DLD1 (cell line): ENCODE measurements around the gene ATP11C.

Experiments used
- in situ Hi-C: cut with HindIII; loops from 2 replicates; pipeline ENCODE4 v1.10.0; 2017; ENCODE audit warnings: low sequenced_read_pairs

The ATP11C gene

DNA sequence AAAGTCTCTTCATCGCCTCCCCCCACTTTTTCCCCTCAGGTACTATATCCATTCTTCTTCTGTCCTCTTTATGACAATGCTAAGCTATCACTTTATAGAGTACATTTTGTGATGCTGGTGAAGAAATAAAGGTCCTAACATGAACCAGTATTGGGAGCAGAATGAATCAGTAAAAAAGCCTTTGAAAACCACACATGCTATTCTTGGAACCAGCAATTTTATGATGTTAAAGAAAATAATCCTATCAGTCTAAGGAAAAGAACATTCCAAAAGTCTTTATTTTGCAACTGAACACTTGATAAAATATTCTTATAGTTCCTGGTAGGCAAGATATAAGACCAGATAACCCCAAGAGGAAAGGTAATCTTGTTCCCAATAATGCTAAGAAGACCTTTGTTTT lies 117.1 kb downstream of the ATP11C start:
- in situ Hi-C loops = no loop called here

DNA sequence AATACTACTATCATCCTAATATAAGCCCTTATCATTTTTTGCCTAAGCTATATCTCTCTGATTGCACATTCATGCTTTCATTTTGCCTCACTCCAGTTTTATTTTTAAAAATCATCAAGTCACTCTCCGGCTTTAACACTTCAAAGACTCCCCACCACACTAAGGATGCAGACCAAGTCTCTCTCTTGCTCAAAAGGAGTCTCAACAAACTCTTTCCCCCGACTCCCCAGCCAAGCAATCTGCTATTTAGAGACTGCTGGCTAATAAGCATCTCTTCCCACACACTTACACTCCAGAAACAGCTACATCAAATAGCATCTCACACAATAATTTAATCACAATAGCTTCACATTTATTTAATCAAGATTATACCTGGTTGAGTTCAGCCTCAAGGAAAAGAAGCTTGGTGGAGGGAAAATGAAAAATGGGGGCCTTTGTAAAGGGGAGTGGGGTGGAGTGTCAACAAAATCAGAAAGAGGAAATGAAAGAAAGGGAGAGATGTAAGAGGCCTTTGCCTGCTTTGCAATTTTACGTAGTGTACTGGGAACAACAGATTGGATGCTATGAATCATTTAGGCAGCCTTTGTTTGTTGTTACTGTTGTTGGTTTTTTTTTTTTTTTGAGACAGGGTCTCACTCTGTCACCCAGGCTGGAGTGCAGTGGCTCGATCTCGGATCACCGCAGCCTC lies 120.8 kb downstream of the ATP11C start:
- in situ Hi-C loops = no loop called here

DNA sequence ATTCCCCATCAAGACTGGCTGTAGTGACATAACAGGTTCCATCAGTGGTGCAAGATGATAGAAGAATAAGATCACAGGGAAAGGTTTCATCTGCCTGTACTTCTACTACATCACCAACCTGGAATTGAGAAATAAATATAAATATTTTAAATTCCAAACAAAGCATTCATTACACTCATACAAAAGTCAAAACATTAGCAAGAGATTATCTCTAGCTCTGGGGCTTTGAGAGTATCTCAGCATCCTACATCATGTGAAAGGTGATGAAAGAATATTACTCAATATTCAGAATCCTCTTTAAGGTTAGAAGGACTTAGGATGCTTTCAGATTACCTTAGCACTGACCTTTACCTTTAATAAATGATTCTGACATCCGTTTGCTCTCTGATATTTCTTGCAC lies 128.4 kb downstream of the ATP11C start:
- in situ Hi-C loops = no loop called here

DNA sequence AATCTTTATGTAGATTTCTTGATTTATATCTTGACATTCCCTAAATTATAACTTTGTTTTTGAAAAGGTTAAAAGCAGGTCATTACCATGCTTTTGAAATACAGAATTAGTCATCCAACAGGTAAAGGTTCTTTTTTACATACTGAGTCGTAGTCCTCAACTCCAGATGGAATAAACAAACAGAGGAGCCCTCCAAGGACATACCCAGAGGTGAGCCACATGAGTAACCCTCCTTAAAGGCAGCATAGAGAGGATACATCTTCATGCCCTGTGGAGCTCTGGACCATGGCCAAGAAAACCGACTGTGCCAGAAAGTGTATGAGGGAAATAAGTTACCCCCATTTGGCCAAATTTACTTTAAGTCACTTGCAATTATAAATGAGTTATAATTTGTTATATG lies 129.6 kb downstream of the ATP11C start:
- in situ Hi-C loops = no loop called here

DNA sequence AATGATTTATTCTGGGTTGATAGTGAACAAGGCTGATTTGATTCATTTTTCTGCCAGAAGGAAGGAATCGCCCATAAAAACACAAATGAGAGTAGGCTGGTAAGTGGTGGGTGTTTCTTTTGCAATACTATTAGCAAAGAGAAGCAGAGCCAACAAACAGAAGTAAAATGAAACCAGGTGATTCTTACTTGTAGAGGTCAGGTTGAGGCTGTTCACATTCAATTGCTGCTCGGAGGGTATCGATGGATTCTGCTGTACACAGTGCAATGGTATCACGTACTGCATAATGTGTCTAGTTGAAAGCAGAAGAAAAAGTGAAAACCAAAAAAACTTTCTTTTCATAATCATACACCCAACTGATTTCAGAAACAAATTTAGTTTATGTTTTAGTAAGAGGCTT lies 130.8 kb downstream of the ATP11C start:
- in situ Hi-C loops = no loop called here

DNA sequence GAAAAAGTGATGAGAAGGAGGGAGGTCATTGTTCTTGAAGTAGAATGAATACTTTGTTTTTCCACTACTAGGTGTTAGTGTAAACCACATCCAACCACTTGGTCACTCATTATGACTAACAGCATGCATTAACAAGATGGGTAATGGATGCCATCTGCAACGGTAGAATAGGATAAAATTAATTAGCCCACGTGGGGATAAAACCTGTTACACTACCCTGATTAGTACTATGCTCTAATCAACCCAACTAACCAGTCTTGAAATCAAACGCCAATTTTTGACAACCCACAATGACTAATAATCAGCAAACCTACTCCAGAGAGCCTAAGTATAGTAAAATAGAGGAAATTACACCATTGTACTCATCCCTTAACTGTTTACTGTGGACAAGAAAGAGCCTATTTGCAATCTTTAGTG lies 131.4 kb downstream of the ATP11C start:
- in situ Hi-C loops = no loop called here

DNA sequence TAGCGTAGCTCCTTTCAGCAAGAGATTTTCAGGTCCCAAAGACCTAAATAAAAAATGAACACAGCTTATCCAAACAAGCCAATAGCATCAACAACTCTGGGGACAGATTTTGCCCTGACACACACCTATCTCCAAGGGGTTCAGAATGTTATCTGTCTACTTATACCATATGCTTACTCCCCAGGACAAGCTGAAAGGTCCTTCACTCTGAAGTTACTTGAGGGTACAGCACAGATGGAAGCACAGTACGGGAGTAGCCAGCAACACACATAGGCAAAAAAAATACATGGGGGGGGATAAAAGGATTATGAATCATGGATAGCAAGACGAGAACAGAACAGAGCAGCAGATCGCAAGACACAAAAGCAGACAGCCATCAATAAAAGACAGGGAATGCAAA lies 134.2 kb downstream of the ATP11C start:
- in situ Hi-C loops = no loop called here

DNA sequence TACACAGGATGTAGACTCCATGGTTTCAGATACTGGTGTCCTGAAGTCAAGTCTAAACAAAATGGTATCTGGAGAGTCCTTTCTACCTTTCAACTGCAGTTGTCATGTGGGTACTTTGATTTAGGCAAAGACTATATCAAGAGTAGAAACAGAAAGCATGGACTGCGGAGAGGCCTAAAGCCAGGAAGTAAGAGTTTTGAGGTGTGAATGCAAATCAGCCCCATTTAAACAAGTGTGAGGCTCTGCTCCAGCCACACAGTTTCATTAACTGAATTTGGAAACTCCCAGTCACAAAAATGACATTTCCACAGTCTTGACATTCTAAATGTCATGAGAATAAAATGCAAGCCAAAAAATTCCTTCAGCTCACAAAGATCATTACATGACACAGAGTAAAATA lies 137.7 kb downstream of the ATP11C start:
- in situ Hi-C loops = no loop called here

DNA sequence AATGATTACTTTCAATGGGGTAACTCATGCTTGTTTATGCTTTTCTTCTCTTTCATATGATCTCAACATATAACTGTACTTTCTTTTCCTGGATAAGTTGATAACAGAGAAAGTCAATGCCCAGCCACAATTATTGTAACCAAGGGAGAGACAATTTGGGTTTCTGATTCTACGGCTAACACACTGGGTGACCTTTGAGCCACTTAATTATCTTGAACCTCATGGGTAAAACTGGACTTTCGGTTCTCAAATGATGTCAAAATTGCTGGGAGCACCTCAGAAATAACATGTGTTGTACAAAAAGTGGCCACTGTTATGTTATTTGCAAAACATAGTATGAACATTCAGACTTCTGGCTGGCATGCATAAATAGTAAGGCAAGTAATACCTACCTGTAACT lies 145.3 kb downstream of the ATP11C start:
- in situ Hi-C loops = no loop called here

DNA sequence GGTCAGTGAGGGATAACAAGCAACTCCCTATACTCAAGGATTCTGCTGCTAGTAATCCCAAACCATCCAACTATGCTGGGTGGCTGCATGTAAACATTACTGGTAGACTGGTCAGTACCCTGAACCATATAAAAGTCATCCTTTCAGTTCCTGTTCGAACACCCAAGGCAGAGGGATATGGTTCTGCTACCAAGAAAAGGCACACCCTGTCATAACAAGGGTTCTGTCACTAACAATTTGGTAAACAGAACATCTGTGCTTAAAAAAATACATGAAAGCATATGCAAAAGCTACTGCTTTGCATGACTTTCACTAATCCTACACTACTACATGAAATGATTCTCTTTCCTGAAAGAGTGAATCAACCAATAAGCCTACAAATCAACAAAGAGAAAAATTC lies 148.0 kb downstream of the ATP11C start:
- in situ Hi-C loops = no loop called here

DNA sequence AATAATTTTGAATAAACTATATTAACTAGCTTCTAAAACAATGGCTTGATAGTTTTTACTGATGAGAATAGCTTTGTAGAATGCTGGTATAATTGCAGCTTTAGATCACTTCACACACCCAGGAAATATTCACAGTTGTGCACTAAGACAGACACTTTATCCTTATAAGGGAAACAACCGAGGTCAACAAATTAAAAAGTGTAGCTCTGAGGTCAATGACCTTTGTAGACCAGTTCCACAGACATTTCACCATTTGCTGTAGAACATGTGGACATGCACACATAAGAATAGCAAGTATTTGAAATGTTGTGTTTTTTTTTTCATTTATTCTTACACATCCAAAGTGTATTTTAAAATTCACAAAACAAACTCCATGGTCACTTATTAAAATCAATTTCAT lies 148.9 kb downstream of the ATP11C start:
- in situ Hi-C loops = no loop called here

DNA sequence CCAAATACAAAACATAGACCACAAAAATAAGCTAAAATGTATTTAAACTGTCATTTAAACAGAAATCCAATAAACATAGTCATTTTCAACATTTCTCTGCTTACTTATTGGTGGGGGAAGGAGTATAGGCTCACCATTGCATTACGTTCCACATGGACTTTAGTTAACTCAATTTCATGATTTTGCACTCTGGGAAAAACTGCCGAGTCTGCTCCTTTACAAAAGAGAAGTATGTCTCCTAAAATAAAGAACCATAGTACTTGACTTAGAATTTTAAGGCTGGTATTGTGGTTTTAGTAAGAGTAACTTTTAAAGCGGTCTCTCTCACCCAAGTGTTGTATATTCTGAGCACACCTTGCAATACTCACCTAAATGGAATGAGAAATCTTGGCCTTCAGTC lies 149.8 kb downstream of the ATP11C start:
- in situ Hi-C loops = no loop called here

DNA sequence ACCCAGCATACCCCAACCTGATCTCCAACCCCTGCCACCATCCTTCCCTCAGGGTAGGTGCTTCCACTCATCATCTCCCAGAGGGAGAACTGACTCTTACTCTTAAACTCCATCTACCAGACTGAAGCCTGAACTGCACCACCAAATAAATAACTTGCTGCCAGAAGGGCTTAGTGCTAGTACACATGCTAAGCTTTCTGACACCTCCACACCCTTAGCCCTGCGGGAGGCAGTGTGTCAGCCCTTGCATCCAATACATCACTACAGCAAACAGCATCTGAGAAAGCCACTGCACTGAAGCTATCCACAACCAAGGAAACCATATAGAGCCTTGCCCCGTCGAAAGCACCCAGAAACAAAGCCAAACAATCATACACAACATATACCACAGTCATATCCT lies 156.3 kb downstream of the ATP11C start:
- in situ Hi-C loops = no loop called here

DNA sequence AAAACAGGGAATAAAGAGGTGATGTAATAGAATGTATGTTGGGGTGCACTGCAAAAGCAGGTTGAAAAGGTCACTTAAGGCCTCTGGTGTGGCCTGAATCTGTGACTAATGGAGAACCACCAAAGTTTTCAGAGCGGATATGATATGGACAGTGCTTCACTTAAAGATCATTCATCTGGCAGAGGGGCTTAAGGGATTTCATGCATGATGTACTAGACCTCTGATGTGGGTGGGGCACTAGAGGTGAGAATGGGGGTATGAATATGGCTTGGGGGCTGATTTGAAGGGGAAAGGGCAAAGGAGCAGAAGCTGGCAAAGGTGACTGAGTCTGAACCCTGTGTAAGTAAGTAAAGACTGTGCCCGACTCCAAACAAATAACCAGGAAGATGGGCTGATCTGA lies 162.5 kb downstream of the ATP11C start:
- in situ Hi-C loops = no loop called here

DNA sequence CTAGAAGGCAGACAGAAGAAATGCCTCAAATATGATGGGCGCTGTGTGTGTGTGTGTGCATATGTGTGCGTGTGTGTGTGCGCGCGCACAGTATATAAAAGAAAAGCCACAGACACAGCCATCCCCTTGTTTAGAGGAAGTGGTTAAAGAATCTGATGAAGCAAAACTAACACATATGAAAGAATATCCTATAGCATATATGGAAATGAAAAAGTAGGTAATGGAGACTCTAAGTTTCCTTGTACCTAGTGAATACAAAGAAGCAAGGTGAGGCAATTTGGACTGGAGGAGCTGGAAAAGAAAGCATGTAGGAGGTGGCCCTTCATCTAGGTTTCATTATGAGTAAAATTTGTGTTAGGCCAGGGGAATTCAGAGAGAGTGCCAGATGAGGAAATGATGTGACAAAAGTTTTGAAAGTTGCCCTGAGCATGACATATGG lies 166.3 kb downstream of the ATP11C start:
- in situ Hi-C loops = no loop called here

DNA sequence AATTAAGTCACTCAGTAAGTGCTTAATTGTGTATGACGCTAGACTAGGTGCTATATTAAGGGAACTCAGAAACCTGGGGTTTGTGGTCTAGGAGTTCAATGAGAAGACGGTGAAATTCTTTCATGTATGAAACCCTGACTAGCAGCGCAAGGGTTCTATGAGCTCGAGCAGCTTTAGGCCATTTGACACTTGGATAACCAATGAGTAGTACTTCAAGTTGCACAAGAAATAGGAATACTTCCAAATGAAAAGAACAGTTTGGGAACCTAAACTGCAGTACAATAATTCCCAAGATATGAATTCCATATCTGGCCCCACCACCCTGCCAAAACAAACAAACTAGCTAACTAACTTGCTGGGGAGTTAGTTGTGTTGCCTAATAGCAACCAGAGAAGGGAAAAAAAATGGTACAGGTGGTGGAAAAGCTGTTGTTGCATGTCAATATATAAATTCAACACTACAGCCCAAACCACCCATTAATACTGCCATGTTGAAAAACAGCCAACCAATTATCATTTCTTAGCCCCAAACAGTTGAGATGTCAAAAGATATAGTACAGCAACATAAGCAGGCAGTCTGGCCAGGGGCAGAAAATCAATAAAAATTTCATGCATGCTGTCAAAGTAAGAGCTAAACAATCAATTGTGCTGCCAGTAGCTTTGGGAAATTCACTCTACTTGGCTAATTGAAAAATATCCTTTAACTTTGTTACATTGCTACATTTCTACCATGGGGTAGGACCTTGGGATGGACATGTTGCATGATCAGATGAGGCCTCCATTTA lies 170.3 kb downstream of the ATP11C start:
- in situ Hi-C loops = no loop called here

DNA sequence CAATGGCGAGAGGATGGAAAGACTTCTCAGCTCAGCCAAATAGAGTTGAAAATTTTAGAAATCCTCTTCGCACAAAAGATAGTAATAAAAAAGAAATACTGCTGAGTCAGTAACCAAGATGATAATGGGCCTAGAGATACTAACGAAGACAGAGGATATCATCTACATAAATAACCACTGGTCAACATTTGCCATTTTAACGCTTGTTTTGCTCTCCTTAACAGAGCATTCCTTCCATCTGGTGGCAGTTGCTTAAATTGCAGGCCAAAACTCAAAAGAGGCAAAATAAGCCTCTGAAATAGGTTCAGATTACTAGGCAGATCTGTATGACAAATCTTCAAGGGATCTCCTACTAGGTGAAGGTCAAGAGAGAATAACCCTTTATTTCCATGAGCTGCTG lies 173.2 kb downstream of the ATP11C start:
- in situ Hi-C loops = no loop called here

DNA sequence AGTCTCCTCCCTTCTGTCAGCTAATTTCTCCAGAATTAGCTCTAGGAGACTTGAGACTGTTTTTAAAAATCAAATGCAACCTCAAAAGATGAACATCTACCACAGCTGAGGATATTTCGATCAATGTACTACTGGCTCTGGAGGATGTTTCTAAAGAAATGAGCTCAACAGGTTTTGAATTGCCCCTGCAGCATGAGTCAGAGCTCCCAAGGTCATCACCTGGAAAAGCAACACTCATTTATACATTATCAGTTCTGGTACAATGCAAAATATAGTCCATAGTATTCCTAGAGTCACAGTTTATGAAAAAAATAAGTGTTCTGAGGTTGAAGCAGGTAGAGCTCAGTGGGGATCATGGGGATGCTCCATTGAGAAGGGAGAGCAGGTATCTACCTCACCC lies 174.0 kb downstream of the ATP11C start:
- in situ Hi-C loops = no loop called here

DNA sequence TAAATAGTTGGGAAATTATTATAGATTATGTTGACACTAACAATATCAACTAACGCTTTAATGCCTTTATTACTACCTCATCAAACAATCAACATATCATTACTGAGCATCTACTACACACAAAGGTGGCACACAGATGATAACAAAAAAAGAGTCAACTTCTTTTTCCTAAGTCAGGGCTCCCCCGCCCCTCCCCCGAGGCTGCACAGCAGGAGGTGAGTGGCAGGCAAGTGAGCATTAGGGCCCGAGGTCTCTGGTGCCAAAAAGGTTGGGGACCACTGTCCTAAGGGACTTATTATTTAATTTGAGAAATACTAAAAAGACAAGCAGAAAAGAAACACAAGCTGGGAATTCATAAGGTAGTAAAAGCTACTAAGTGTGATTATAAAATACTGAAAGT lies 174.6 kb downstream of the ATP11C start:
- in situ Hi-C loops = no loop called here

DNA sequence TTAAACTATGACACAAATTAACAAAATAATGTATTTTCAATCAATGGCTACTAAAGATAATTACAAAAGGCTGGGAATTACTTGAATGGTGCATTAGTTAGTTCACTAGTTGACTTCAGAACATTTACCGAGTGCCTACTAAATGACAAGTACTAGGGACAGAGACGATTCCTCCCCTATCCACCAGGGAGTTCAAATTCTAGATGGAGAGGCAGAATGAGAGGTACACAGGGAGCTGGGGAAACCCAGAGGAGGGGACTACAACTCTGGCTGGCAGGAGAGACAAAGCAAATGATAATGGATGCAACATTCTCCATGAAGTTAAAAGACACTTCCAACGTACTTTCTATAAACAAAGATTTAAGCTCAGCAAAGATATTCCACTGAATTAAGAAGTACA lies 181.8 kb downstream of the ATP11C start:
- in situ Hi-C loops = no loop called here

DNA sequence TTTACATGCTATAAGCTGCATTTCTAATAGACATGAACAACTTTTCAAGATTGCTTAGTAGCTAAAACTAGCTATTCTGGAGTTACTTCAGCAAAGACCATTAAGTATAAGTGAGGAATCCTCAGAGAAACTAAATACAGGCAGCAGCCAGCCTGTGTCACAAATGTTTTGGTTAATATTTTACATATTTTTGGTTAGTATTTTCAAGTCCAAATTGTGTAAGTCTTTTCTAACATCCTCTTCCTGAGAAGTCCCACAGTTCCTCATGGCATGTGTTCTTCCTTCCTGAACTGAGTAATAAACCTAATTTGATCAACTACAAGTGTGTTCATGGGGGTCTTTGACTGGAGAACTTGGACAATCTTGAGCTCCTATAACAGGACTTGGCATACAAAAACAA lies 182.5 kb downstream of the ATP11C start:
- in situ Hi-C loops = no loop called here

DNA sequence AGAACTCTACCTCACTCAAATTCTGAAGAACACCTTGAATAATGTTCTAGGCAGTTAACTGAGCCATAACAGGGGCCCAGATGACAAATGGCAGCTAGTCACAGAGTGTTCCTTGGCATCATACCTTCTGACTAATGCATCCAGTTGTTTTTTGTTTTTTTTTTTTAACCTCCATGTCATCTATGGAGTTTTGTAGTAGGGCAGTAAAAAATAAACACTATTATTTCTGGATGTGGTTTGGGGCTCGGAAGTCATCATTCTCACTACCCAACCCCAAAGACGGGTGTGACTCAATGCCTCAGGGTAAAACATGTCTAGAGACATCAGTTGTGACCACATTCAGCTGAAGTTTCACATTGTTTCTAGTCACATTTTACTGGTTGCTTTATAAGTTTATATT lies 193.7 kb downstream of the ATP11C start:
- in situ Hi-C loops = no loop called here

DNA sequence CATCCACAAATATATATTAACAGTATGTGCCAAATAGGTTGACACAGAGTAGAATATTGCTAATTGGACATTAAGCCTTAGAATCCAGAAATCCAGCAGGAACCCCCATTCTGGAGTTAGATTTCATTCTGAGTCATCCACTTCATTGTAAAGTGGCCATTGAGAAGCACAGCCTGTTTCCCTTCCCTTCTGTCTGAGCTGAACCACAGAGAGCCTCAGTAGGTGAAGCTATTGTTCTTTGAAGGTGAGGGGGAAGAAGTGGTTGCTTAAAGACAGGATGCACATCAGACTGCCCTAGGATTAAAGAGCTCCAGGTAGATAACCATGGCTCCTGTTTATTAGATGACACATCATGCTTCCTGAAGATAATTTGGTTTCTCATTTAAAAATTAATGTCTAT lies 194.3 kb downstream of the ATP11C start:
- in situ Hi-C loops = no loop called here
